Activated effector memory CD4-positive, alpha-beta T cell treated with Interleukin-2 at 50 U/mL for 16 hours (primary cell): ENCODE measurements around the gene PACSIN2.

Source experiments
- DNase-seq: peaks from one replicate; pipeline ENCODE4 v3.0.0-alpha.2; 2020

The PACSIN2 gene

GRCh38 chr22:42901790-42902508 is 113.0 kb downstream of the PACSIN2 start:
- DNase-seq: no peak

GRCh38 chr22:42897960-42898359 is 117.0 kb downstream of the PACSIN2 start:
- DNase-seq: no peak

- no peak for DNase-seq
Measured at GRCh38 chr22:42895541-42895981, 119.4 kb downstream of the PACSIN2 start.

GRCh38 chr22:42895087-42895486 is 119.9 kb downstream of the PACSIN2 start:
- no peak for DNase-seq

GRCh38 chr22:42893371-42894150 is 121.4 kb downstream of the PACSIN2 start:
- DNase-seq: no peak

- no peak for DNase-seq
Measured at GRCh38 chr22:42892571-42893316, 122.2 kb downstream of the PACSIN2 start.

- no peak for DNase-seq
Measured at GRCh38 chr22:42892156-42892555, 122.8 kb downstream of the PACSIN2 start.

- no peak for DNase-seq
Measured at GRCh38 chr22:42891696-42892095, 123.3 kb downstream of the PACSIN2 start.

- no peak for DNase-seq
Measured at GRCh38 chr22:42891008-42891407, 123.9 kb downstream of the PACSIN2 start.

- no peak for DNase-seq
Measured at GRCh38 chr22:42889304-42889703, 125.6 kb downstream of the PACSIN2 start.

GRCh38 chr22:42887523-42888507 is 127.1 kb downstream of the PACSIN2 start:
- DNase-seq: no peak

- no peak for DNase-seq
Measured at GRCh38 chr22:42887120-42887519, 127.8 kb downstream of the PACSIN2 start.

- DNase-seq: no peak
Measured at GRCh38 chr22:42885446-42885845, 129.5 kb downstream of the PACSIN2 start.

GRCh38 chr22:42884616-42885375 is 130.2 kb downstream of the PACSIN2 start:
- DNase-seq: no peak

GRCh38 chr22:42883970-42884369 is 131.0 kb downstream of the PACSIN2 start:
- DNase-seq: no peak

GRCh38 chr22:42883121-42883520 is 131.8 kb downstream of the PACSIN2 start:
- DNase-seq: no peak

GRCh38 chr22:42881982-42882656 is 132.8 kb downstream of the PACSIN2 start:
- no peak for DNase-seq

- DNase-seq: no peak
Measured at GRCh38 chr22:42881298-42881697, 133.7 kb downstream of the PACSIN2 start.

- DNase-seq: no peak
Measured at GRCh38 chr22:42880815-42881214, 134.1 kb downstream of the PACSIN2 start.

- no peak for DNase-seq
Measured at GRCh38 chr22:42879371-42880021, 135.5 kb downstream of the PACSIN2 start.
